Heart left ventricle (tissue), 13 donors: ENCODE data around the gene ZNF333.
"Not testable (repeated sequence)": the region's sequence is repeated elsewhere in the genome, so short reads cannot be mapped to it uniquely, and the experiment has no call there.

Source experiments
- CTCF ChIP-seq, 12 donors: fragments of 200-600 bp; sonication (generic) in 4 of 12; IDR thresholded peaks; one replicate each; pipeline versions ENCODE4 v1.5.0 to v1.8.0; 2018 to 2022; ENCODE audit warnings: antibody characterized with exemption in 12 of 12, mild to moderate bottlenecking in 5 of 12
- POLR2A ChIP-seq, 2 donors: fragments of 450-650 bp; IDR thresholded peaks; one replicate each; pipeline ENCODE4 v1.6.1; 2017; ENCODE audit warnings: antibody characterized with exemption in 2 of 2, mild to moderate bottlenecking in 2 of 2, moderate library complexity in 2 of 2
- donor health status: ischemic (EF 13 %, LVEDD 7.1; RV severe dilation, severe dysfunction).
- donor health status: DM: no; HTN: yes; CAD: no.
- donor health status: DM: no; HTN: no; CAD: no.
- donor health status: ischemic (EF 25% LVEDD 6.9; RV normal size, moderate dysfunction).
- donor health status: ischemic (EF 25% LVEDD 5.7; RV mildly dilated, moderate dysfunction).
- donor health status: ischemic (EF 35%, LVEDD 5.7; RV mildly dilated, moderate dysfunction).
- donor health status: nonischemic (EF 11% LVEDD 7.7; RV severe dilation, severe dysfunction).
- donor health status: DM: yes; HTN: yes; CAD: no.
- donor health status: PGD.
- donor health status: ischemic (EF 29% LVEDD 5.4; RV normal size, mild dysfunction).
- donor health status: nonischemic (EF 23%, LVEDD 6.1; RV moderate dilation, normal function).

GRCh38 chr19:14778110-14778845, 88.4 kb downstream of the ZNF333 start, which contains the start of gene ADGRE2:
- not testable (repeated sequence) for TF ChIP-seq CTCF, POLR2A (IDR thresholded peaks at IDR 0.05)
